ENCODE results near the gene FAM234B.

GRCh38 chr12:13087766-13088165, 43.6 kb downstream of the FAM234B start:
- TF ChIP-seq CTCF (conservative IDR thresholded peaks at IDR 0.05; ENCODE audit: low read depth, low read length): no peak
- TF ChIP-seq EZH2 (IDR thresholded peaks at IDR 0.05; ENCODE audit: low read length, unreplicated experiment): no peak
- no peak for TF ChIP-seq EZH2phosphoT487 (IDR thresholded peaks at IDR 0.05; ENCODE audit: borderline replicate concordance, low read length)

Measured in PC-3 (cell line).